Stimulated activated CD4-positive, alpha-beta T cell treated with anti-CD3 and anti-CD28 coated beads, Interleukin-15, amount 100 ng/mL, for 1 hour (primary cell): Measurements from ENCODE around the gene PSMG3.

Experiments
- DNase-seq, 2 donors: peaks; one replicate each; pipeline ENCODE4 v3.0.0-alpha.2; 2020; ENCODE audit warnings: low read depth in 1 of 2, low spot score in 1 of 2

PSMG3 gene

GRCh38 chr7:1545417-1546246, 24.2 kb downstream of the PSMG3 start:
- no peak for DNase-seq

DNA sequence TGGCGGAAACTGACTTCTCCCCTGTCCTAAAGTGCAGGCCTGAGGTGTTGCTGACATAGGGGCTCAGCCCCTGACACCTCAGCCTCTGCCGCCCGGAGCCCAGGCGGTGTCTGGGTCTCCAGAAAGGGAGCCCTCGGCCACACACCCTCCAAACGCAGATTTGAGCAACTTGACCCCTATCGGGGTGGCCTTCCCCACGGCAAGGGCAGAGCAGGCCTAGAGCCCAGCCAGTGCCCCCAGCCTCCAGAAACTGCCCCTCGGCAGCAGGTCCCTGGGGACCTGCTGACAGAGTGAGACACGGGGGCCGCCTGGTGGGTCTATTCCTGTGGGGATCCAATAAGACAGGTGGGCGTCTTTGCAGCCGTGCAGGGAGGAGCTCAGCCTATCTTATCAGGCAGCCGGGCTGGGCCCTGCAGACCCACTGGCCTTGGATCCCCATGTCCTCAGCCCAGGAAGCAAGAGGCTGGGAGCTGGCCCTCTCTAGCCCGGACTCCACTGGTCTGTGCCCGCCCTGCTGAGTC, 24.9 kb downstream of the PSMG3 start:
- no peak for DNase-seq

- DNase-seq = no peak
Observed at GRCh38 chr7:1544178-1544895, 25.5 kb downstream of the PSMG3 start.

GRCh38 chr7:1543826-1544177, 26.0 kb downstream of the PSMG3 start:
- no peak for DNase-seq

- no peak for DNase-seq
Observed at GRCh38 chr7:1542841-1543747, 26.7 kb downstream of the PSMG3 start.

GRCh38 chr7:1542329-1542728, 27.5 kb downstream of the PSMG3 start:
- no peak for DNase-seq

DNA sequence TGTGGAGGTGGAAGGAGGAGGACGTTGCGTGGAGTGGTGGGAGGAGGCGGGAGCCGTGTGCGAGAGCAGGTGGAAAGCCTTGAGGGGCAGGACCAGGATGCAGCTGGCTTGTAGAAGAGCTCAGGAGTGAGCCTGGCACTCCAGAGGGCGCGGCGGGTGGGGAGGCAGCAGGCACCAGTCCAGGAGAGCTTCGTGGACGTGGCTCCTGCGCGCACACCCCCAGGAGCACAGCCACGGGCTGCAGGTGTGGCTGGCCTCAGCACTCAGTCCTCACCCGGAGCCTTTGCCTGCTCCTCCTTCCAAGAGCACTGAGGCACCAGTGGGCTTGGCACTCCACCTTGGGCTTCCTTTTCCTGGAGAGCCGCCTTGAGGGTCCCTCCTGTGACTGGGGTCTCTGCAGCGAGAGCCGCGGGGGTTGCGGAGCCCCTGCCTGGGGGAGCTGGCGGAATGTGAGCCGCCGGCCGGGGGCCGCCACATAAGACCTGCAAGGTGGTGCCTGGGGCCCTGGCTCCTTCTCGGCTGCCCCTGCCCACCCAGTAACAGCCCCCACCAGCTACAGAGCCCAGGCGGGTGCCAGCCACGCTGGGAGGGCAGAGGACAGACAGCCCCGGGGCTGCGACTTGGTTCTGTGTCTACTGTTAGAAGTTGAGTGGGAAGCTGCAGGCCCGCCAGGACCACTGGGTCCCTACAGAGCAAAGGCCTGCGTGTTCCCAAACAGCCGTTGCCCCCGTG, 28.2 kb downstream of the PSMG3 start:
- no peak for DNase-seq

GRCh38 chr7:1540776-1541271, 29.0 kb downstream of the PSMG3 start:
- no peak for DNase-seq

GRCh38 chr7:1539882-1540775, 29.7 kb downstream of the PSMG3 start:
- no peak for DNase-seq

GRCh38 chr7:1539181-1539881, 30.5 kb downstream of the PSMG3 start:
- DNase-seq = no peak

DNA sequence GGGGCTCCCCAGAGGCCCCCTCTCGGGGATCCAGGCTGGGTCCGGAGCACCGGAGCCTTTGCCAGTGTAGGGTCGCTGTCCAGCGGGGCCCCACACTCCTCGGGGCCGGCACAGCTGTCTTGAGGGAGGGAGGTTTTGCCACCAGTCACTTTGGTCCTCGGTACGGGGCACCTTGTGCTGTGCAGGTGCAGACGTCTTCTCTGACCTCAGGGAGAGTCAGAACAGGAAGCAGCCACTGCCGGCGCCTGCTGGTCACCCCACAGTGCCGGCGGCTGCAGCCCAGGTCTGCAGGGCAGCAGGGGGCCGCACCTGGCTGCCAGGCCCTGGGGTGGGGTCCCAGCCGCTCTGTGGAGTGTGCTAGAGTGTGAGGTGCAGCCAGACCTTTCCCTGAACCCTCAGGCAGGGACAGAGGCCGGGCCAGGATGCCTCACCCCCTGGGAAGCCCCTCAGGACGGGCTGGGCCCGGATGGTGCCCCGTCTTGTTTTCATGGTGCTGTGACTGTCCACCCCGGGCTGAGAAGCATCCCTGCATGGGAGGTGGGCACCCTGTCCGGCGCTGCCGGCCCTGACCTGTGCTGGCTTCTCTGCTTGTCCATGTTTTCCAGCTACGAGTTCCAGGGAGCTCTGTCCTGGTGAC, 31.2 kb downstream of the PSMG3 start:
- DNase-seq = no peak

DNA sequence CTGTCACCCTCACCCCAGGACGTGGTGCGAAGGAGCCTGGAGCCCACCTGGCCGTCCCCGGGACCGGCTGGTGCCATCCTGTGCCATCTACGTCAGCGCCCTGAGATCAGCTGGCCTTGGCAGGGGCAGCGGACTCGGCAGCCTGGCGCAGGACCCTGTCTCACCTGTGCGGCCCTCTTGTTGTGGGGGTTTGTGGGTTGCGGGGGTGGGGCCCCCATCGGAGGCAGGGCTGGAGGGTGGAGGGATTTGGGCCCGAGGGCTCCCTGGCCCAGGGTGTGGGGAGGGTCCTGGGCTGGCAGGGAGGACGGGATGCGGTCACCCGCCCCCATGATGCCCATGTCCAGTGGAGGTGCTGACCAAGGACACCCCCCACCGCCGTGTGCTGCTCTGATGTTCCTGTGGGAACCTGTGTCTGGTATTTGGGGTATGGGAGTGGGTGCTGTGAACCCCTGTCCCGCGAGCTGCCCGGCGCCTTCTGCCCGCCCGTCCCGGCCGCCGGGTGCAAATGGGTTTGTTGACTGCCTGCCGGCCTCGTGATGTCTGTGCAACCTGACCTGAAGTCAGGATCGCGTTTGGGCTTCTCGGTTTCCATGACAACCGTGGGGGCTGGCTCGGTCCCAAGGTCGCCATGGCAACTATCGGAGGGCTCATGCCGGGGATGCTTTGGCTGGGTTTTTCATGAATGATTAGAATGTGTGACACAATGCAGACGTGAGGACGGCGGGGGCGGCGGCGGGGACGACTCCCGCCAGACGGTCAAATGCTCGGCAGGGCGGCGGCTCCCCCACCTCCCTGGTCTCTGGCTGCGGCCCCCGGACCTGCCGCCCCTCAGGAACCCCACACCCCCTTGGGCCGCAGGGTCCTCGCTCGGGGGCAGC, 32.1 kb downstream of the PSMG3 start:
- DNase-seq = no peak

DNA sequence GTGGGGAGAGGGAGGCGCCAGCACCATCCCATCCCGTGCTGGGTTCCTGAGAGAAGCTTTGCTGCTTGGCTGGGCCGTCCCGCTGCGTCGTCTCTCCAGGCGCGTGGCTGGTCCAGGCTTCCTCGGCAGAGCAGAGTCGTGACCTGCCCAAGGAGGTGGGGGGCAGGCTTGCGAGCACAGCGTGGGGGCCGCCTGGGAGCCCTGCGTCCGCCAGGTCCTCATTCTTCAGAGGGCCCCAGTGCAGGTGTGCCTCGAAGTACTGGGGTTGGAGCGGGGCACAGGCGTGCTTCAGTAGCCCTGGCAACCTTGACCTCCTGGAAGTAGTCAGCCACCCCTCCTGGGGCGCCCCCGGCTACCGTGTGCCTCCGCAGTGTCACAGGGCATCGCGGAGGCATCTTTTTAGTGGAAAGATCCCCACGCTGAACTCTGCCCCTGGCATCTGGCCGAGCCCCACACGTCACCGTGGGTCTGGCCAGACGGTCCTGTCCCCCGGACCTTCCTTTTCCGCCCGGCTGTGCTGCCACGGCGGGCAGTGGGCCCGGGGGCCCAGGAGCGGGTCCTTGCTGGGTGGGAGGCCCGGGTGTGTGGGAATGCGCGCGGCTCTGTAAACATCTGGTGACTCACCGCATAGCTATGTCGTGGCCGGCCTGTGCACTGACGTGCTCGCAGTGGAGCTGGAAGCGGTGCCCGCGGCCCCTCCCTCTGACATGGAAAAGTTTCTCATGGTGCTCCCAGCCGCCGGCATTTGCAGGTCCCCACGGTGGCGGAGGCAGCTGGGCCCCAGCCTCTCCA, 32.9 kb downstream of the PSMG3 start:
- DNase-seq = no peak

DNA sequence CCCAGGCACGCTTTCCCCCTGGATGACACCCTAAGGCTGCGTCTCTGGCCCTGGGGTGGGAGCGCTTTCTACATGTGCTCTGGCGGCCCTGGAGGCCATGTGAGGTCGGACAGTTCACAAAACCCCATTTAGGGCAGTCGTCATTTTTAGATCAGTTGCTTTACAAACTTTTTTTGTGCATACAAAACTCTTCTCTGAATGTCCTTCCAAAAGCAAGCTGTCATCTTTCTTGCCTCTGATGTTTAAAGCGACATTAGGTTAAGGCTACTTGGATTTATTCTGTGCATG, 33.4 kb downstream of the PSMG3 start:
- no peak for DNase-seq

- no peak for DNase-seq
Observed at GRCh38 chr7:1535701-1536454, 34.0 kb downstream of the PSMG3 start.

- no peak for DNase-seq
Observed at GRCh38 chr7:1535100-1535458, 34.8 kb downstream of the PSMG3 start.
